Gastroesophageal sphincter (tissue), 3 donors: ENCODE measurements around the gene EDN1.

Source experiments
- POLR2A ChIP-seq, 2 donors: fragments of 450-650 bp; IDR thresholded peaks; one replicate each; pipeline ENCODE4 v1.6.1; 2017; ENCODE audit warnings: antibody characterized with exemption in 2 of 2, mild to moderate bottlenecking in 2 of 2, moderate library complexity in 1 of 2
- POLR2AphosphoS5 ChIP-seq: sonication (generic); formaldehyde crosslinking; IDR thresholded peaks from one replicate; pipeline ENCODE4 v1.6.1; 2017; ENCODE audit warnings: antibody characterized with exemption
- TF ChIP-seq, protein P1 (sequence below), 4 experiments: fragments of 200-600 bp in 2 of 4; fragments of 450-650 bp in 2 of 4; sonication (generic) in 1 of 4; IDR thresholded peaks; one replicate each; pipeline ENCODE4 v1.5.1; 2017 to 2019; ENCODE audit warnings: antibody characterized with exemption in 4 of 4, mild to moderate bottlenecking in 2 of 4, moderate library complexity in 2 of 4

- TF ChIP-seq, protein P1, sequence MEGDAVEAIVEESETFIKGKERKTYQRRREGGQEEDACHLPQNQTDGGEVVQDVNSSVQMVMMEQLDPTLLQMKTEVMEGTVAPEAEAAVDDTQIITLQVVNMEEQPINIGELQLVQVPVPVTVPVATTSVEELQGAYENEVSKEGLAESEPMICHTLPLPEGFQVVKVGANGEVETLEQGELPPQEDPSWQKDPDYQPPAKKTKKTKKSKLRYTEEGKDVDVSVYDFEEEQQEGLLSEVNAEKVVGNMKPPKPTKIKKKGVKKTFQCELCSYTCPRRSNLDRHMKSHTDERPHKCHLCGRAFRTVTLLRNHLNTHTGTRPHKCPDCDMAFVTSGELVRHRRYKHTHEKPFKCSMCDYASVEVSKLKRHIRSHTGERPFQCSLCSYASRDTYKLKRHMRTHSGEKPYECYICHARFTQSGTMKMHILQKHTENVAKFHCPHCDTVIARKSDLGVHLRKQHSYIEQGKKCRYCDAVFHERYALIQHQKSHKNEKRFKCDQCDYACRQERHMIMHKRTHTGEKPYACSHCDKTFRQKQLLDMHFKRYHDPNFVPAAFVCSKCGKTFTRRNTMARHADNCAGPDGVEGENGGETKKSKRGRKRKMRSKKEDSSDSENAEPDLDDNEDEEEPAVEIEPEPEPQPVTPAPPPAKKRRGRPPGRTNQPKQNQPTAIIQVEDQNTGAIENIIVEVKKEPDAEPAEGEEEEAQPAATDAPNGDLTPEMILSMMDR (IDR thresholded peaks at IDR 0.05): no peak
- TF ChIP-seq POLR2A (IDR thresholded peaks at IDR 0.05) (no peak), POLR2AphosphoS5 (no peak)
Observed at GRCh38 chr6:12270551-12271230, 19.5 kb upstream of the EDN1 start.
